ENCODE data around the gene MBNL1.
"Not testable (repeated sequence)": the region's sequence is repeated elsewhere in the genome, so short reads cannot be mapped to it uniquely, and the experiment has no call there.

The MBNL1 gene

DNA sequence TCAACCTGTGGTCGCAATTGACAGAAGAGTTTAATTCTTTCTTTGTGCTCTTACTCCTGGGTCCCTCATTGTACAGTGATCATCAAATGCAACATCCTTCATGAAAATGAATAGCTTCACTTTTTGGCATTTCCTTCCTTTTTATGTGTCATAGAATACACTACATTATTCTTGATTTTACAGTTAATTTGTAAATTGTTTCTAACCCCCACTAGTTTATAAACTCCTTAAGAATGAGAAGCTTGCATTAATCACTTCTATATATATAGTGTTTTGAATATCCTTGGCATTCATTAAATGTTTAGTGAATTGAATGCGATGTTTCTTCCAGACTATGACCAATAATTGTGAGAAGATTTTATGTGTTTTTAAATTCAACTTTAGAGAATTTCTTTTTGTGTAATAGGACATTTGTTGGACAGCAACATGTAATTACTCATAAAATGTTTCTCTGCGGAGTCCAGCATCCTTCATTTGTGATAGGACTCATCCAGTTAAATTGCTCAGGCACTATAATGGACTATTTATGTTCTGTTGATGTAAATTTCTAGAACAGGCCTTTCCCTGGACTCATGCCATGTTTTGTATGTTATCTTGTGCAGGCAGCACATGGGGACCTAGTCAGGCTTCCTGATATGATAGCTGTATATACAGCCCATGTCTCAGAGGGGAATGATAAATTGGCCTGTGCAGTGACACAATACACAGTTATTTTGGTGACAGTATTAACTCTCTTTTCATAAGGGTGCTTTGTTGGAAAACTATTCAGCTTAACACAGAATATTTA, 51.3 kb downstream of the MBNL1 start:
- no peak for DNase-seq (ENCODE audit: low read depth, low spot score)

- no peak for DNase-seq (ENCODE audit: low read depth, low spot score)
Measured at GRCh38 chr3:152321200-152321954, 52.6 kb downstream of the MBNL1 start.

DNA sequence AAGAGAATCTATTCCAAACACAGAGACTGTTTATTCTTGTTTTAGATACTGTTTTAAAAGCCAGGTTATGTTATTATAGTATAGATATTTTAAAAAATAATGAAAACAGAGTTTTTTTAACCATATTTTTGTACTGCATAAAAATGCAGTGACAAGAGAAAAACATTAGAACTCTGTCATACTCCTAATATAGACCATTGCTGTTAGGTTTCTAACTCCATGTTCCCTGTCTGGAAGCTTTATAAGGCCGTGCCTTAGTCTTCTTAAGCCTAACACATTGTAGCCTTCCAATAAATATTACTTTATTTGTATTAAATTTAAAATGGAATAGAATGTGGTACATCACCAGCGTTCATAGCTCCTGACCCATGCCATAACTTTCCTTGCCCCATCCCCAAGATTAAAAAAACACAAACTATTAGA, 53.2 kb downstream of the MBNL1 start:
- DNase-seq (ENCODE audit: low read depth, low spot score), result no peak

- DNase-seq (ENCODE audit: low read depth, low spot score), result no peak
Measured at GRCh38 chr3:152322756-152323155, 54.0 kb downstream of the MBNL1 start.

- DNase-seq (ENCODE audit: low read depth, low spot score), result no peak
Measured at GRCh38 chr3:152323834-152324233, 55.1 kb downstream of the MBNL1 start.

DNA sequence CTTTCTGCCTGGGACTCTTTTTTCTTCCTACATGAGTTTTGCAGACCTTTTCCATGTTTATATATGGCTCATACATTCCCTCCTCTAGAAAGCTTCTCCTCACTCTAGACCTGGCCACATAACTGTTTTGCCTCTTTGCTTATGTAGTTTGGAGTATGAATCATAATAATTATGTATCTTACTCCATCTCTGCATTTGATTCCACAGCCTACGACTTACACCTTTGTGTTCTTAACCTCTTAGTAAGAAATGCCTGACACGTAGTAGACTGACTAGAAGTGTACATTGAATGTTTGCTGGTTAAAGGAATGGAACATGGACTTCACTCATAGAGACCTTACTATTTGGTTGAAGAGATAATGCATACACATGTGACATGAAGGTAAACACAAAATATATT, 56.4 kb downstream of the MBNL1 start:
- no peak for DNase-seq (ENCODE audit: low read depth, low spot score)

- no peak for DNase-seq (ENCODE audit: low read depth, low spot score)
Measured at GRCh38 chr3:152327203-152327602, 58.5 kb downstream of the MBNL1 start.

DNA sequence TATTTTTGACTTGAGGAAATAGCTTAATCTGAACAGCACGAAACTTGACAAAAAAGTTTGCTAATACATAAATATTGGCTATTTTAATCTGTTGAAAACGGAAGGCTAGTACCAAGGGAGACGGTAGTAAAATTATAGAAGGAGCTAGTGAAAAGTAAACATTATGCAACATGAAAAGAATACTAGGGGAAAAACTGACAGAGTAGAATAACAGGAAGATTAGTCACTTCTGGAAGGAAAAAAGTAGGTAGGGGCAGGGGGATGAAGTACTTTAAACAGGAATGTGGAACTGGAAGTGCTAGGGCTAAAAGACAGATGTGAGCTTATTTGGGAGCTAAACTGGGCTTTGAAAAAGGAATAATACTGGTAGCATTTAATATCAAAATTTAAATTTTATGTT, 60.1 kb downstream of the MBNL1 start:
- DNase-seq (ENCODE audit: low read depth, low spot score), result no peak

GRCh38 chr3:152330559-152330958, 61.8 kb downstream of the MBNL1 start:
- DNase-seq (ENCODE audit: low read depth, low spot score), result no peak

- DNase-seq (ENCODE audit: low read depth, low spot score), result no peak
Measured at GRCh38 chr3:152331018-152331541, 62.4 kb downstream of the MBNL1 start.

GRCh38 chr3:152331998-152332397, 63.3 kb downstream of the MBNL1 start:
- no peak for DNase-seq (ENCODE audit: low read depth, low spot score)

GRCh38 chr3:152333928-152334327, 65.2 kb downstream of the MBNL1 start:
- no peak for DNase-seq (ENCODE audit: low read depth, low spot score)

DNA sequence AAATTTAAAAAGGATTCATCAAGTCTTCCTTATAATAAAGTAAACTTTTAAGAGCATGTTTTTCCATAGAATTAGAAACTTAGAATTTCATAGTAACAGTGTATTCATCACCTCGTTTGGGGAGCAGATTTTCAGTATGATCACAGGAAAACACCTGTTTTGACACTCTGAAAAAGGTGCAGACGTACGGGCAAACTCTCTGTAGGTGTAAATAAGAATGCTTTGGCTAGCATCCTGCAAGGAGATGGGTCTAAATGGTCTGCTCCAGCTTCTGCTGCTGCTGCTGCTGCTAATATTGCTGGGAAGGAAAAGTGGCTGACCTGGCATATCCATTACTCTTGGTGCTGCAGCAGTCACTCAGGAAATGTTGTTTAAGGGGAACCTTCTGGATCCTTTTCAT, 66.0 kb downstream of the MBNL1 start:
- no peak for DNase-seq (ENCODE audit: low read depth, low spot score)

- no peak for DNase-seq (ENCODE audit: low read depth, low spot score)
Measured at GRCh38 chr3:152335273-152335672, 66.5 kb downstream of the MBNL1 start.

DNA sequence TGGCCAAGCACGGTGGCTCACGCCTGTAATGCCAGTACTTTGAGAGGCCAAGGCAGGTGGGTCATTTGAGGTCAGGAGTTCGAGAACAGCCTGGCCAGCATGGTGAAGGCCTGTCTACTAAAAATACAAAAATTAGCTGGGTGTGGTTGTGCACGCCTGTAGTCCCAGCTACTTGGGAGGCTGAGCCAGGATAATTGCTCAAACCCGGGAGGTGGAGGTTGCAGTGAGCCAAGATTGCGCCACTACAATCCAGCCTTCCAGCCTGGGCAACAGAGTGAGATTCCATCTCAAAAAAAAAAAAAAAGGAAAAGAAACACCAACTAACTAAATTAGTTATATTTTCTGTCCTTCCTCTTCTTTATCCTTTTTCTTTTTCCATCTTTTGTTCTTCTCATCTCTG, 68.6 kb downstream of the MBNL1 start:
- not testable (repeated sequence) for DNase-seq (ENCODE audit: low read depth, low spot score)

DNA sequence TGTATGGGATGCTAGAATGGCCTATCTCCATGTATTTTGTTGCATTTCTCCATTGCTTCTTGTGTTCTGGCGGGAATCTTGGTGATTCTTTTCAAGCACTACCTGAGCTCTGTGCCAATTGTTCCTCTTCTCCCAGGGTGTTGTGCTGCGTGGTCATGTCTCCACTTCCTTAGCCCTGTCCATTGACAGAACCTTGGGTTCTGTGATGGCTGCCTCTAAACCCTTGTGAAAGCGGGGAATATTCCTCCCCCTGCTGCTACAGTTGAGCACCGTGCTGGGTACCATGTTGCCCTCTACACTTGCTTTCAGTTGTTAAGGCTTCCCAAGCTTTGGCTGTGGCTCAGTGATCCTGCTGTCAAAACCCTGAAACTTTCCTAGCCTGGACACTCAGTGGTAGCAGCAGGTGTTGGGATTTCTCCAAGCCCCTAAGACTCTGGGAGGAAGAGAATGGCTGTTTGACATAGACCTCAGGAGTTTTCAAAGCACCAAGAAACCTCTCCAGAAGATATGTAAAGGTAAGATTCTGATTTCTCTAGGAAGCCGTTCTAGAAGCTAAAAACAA, 69.5 kb downstream of the MBNL1 start:
- DNase-seq (ENCODE audit: low read depth, low spot score), result no peak

GRCh38 chr3:152339881-152340505, 71.3 kb downstream of the MBNL1 start:
- DNase-seq (ENCODE audit: low read depth, low spot score), result no peak

DNA sequence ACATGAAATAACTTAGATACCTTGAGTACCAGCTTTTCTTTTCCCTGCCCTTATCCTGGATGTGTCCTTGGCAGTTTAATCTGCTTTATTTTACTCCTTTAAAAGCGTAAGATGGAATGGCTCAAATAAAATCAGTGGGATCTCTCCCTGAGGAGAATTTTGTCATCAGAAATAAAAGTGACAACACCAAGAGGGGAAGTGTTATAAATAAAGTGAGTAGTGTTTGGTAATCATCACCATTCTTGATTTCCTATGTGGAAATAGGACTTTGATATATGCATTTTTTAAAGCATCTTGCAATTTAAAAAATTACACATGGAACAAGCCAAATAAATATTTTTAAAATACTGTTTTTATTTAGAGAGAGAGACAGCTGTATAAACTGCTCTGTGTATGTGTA, 76.5 kb downstream of the MBNL1 start:
- DNase-seq (ENCODE audit: low read depth, low spot score), result no peak

DNA sequence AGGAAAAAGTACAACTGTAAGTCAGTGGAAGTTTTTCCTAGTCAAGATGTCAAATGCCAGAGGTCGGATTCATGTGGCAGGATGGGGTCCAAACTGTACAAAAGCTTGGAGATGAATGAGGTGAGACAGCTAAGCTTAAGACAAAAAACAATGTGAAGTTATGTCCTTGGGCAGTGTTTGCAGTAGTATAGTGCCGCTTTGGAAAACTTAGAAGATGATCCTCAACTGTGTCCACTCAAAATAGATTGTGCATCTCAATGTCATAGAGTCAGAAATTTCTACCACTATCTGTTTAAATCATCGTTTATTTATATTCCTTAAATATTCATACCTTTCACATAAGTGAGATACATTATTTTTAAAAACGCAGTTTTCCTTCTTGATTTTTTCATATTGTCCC, 77.3 kb downstream of the MBNL1 start:
- DNase-seq (ENCODE audit: low read depth, low spot score), result no peak

GRCh38 chr3:152346740-152347139, 78.0 kb downstream of the MBNL1 start:
- DNase-seq (ENCODE audit: low read depth, low spot score), result no peak

DNA sequence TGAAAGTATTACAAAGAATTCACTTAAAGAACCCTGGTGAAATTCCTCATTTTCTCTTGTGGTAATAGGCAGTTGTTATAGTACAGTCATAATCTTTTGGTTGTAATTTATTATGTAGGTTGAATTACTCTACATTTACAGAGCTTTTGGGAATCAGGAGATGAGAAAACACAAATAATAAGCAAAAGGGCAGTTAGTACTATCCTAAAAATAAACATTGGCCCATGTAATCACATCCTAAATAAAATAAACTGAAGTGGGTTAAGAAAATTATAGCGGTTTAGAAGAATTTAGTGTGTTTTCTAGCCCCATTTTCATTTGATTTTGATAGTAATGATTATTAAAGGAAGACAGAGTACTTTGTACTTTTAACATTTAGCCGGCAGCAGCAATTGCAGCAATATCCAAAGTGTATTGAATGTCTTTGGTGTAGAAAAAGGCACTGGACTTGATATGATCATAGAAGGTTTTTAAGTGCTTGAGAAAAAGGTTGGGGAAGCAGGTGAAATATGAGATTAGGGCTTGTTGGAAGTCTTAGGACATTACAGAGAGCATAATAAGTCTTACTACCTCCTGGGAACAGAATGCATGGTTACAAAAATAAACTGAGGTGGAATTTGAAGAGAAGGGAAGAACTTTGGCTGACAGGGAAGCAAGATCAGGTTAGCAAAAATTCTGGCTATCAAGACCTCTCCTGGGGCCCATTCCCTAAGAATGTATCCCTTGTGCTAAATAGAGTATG, 79.9 kb downstream of the MBNL1 start:
- DNase-seq (ENCODE audit: low read depth, low spot score), result no peak

All from activated naive CD8-positive, alpha-beta T cell treated with anti-CD3 and anti-CD28 coated beads, Interleukin-2, amount 50 U/mL, for 16 hours (primary cell).